GM23338 (cell line): ENCODE measurements around the gene CFTR.

Experiments
- CTCF ChIP-seq, 2 experiments: fragments of 200-600 bp in 1 of 2; sonication (generic) in 1 of 2; conservative IDR thresholded peaks; 2 replicates each; pipeline versions ENCODE4 v1.5.1 to v1.6.1; 2016 to 2017; ENCODE audit warnings: antibody characterized with exemption in 2 of 2, low read depth in 2 of 2, mild to moderate bottlenecking in 2 of 2, moderate library complexity in 1 of 2
- EZH2 ChIP-seq: fragments of 200-600 bp; sonication (generic); IDR thresholded peaks from one replicate; pipeline ENCODE4 v1.8.0; 2017; ENCODE audit warnings: antibody characterized with exemption, mild to moderate bottlenecking, low read depth; ENCODE audit not compliant: unreplicated experiment
- EZH2phosphoT487 ChIP-seq: fragments of 200-600 bp; sonication (generic); IDR thresholded peaks from one replicate; pipeline ENCODE4 v1.8.1; 2018; ENCODE audit warnings: antibody characterized with exemption; ENCODE audit not compliant: unreplicated experiment
- REST ChIP-seq: IDR thresholded peaks from one replicate; pipeline ENCODE4 v1.6.1; 2018; ENCODE audit warnings: antibody characterized with exemption; ENCODE audit not compliant: unreplicated experiment
- ZNF114 ChIP-seq: fragments of 250-450 bp; sonication (Bioruptor Pico); IDR thresholded peaks from 2 replicates; pipeline ENCODE4 v1.5.0; 2020; ENCODE audit warnings: mild to moderate bottlenecking, moderate library complexity

DNA sequence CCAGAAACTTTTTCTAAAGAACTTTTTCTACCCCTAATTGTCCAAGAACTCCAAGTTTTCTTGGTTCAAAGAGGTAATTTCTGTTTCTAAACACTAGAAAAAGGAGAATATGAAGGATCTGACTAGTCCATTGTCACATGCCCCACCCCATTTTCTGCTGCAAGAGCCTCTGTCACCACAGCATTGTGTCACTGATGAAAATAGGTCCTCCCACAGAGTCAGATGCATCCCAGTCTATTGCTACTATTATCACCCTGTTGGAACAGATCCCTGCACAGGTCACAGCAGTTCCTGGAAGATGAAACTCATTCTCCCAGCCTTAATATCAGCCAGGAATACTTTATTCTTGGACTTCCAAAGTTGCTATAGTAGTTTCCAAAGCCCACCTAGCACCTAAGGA lies 7.5 kb upstream of the CFTR start:
- no peak for TF ChIP-seq EZH2phosphoT487
- no peak for TF ChIP-seq EZH2
- no peak for TF ChIP-seq REST
- no peak for TF ChIP-seq CTCF (conservative IDR thresholded peaks at IDR 0.05; ENCODE audit: low read depth in 2 of 2)
- TF ChIP-seq ZNF114: no peak
